ENCODE data around the gene KIAA1217.
"Not testable (repeated sequence)": the region's sequence is repeated elsewhere in the genome, so short reads cannot be mapped to it uniquely, and the experiment has no call there.

KIAA1217 gene

GRCh38 chr10:24442234-24442633, 233.3 kb downstream of the KIAA1217 start:
- no peak for DNase-seq (ENCODE audit: low read depth)

- not testable (repeated sequence) for DNase-seq (ENCODE audit: low read depth)
These were observed 233.8 kb downstream of the KIAA1217 start for GRCh38 chr10:24442641-24443174.

GRCh38 chr10:24444337-24444736, 235.4 kb downstream of the KIAA1217 start:
- DNase-seq (ENCODE audit: low read depth), result no peak

GRCh38 chr10:24445958-24446357, 237.0 kb downstream of the KIAA1217 start:
- DNase-seq (ENCODE audit: low read depth), result not testable (repeated sequence)

- DNase-seq (ENCODE audit: low read depth), result no peak
These were observed 237.8 kb downstream of the KIAA1217 start for GRCh38 chr10:24446739-24447138.

- no peak for DNase-seq (ENCODE audit: low read depth)
These were observed 239.5 kb downstream of the KIAA1217 start for GRCh38 chr10:24448351-24448999.

GRCh38 chr10:24449321-24449740, 240.4 kb downstream of the KIAA1217 start:
- no peak for DNase-seq (ENCODE audit: low read depth)

GRCh38 chr10:24449769-24450310, 240.9 kb downstream of the KIAA1217 start:
- no peak for DNase-seq (ENCODE audit: low read depth)

GRCh38 chr10:24451325-24451820, 242.4 kb downstream of the KIAA1217 start:
- no peak for DNase-seq (ENCODE audit: low read depth)

- no peak for DNase-seq (ENCODE audit: low read depth)
These were observed 243.1 kb downstream of the KIAA1217 start for GRCh38 chr10:24452030-24452429.

- no peak for DNase-seq (ENCODE audit: low read depth)
These were observed 244.5 kb downstream of the KIAA1217 start for GRCh38 chr10:24453404-24453830.

GRCh38 chr10:24453973-24454372, 245.0 kb downstream of the KIAA1217 start:
- DNase-seq (ENCODE audit: low read depth), result no peak

GRCh38 chr10:24455447-24455846, 246.5 kb downstream of the KIAA1217 start:
- DNase-seq (ENCODE audit: low read depth), result no peak

- no peak for DNase-seq (ENCODE audit: low read depth)
These were observed 247.4 kb downstream of the KIAA1217 start for GRCh38 chr10:24456322-24456721.

GRCh38 chr10:24457661-24458318, 248.9 kb downstream of the KIAA1217 start:
- no peak for DNase-seq (ENCODE audit: low read depth)

- no peak for DNase-seq (ENCODE audit: low read depth)
These were observed 250.9 kb downstream of the KIAA1217 start for GRCh38 chr10:24459836-24460235.

GRCh38 chr10:24462291-24462813, 253.4 kb downstream of the KIAA1217 start:
- DNase-seq (ENCODE audit: low read depth), result no peak

GRCh38 chr10:24462889-24463552, 254.1 kb downstream of the KIAA1217 start:
- no peak for DNase-seq (ENCODE audit: low read depth)

GRCh38 chr10:24463611-24464426, 254.9 kb downstream of the KIAA1217 start:
- DNase-seq (ENCODE audit: low read depth), result no peak

GRCh38 chr10:24465124-24465874, 256.4 kb downstream of the KIAA1217 start:
- DNase-seq (ENCODE audit: low read depth), result no peak

Data from stimulated activated CD8-positive, alpha-beta memory T cell treated with anti-CD3 and anti-CD28 coated beads, Interleukin-7, amount 100 ng/mL, for 24 hours (primary cell).